Transverse colon (tissue), 4 donors: ENCODE results near the gene RGS9BP. TPM values are rescaled to one million over a fixed set of nuclear protein-coding genes. Genes with fewer than 3 reads are reported as not detected.

Experiments
- DNase-seq: peaks from one replicate; pipeline ENCODE4 v3.0.0-alpha.2; 2019
- H3K27ac ChIP-seq, 4 donors: fragments of 200-600 bp; sonication (generic); 2 replicates each; pipeline ENCODE4 v1.5.1; 2016 to 2018; ENCODE audit warnings: inconsistent platforms in 4 of 4
- H3K27me3 ChIP-seq: fragments of 200-600 bp; sonication (generic); 2 replicates; pipeline ENCODE4 v1.5.1; 2017; ENCODE audit warnings: inconsistent platforms
- H3K36me3 ChIP-seq, 4 donors: fragments of 200-600 bp; sonication (generic); 2 replicates each; pipeline ENCODE4 v1.5.1; 2017 to 2019; ENCODE audit warnings: inconsistent platforms in 4 of 4
- H3K4me1 ChIP-seq, 4 donors: fragments of 200-600 bp; sonication (generic); 2 replicates each; pipeline ENCODE4 v1.5.1; 2017 to 2020; ENCODE audit warnings: inconsistent platforms in 4 of 4
- H3K4me3 ChIP-seq, 4 donors: fragments of 200-600 bp; sonication (generic); 1 replicate in 1 of 4; 2 replicates in 3 of 4; pipeline versions ENCODE4 v1.5.1 to v1.6.1; 2017 to 2019; ENCODE audit warnings: inconsistent platforms in 4 of 4
- H3K9me3 ChIP-seq, 2 donors: fragments of 200-600 bp; sonication (generic); 2 replicates each; pipeline ENCODE4 v1.5.1; 2017 to 2019; ENCODE audit warnings: inconsistent platforms in 2 of 2
- CTCF ChIP-seq, 5 experiments: fragments of 200-600 bp in 3 of 5; fragments of 450-650 bp in 2 of 5; sonication (generic) in 3 of 5; IDR thresholded peaks; 1 replicate in 2 of 5; 2 replicates in 3 of 5; pipeline ENCODE4 v1.5.1; 2016 to 2017; ENCODE audit warnings: antibody characterized with exemption in 5 of 5, inconsistent platforms in 3 of 5, mild to moderate bottlenecking in 2 of 5, moderate library complexity in 1 of 5
- EP300 ChIP-seq: sonication (generic); formaldehyde crosslinking; IDR thresholded peaks from one replicate; pipeline ENCODE4 v1.6.1; 2017; ENCODE audit warnings: antibody characterized with exemption, low read depth
- POLR2A ChIP-seq: fragments of 450-650 bp; IDR thresholded peaks from one replicate; pipeline ENCODE4 v1.6.1; 2016; ENCODE audit warnings: antibody characterized with exemption, mild to moderate bottlenecking, moderate library complexity
- POLR2AphosphoS5 ChIP-seq, 3 donors: sonication (generic); formaldehyde crosslinking; IDR thresholded peaks; one replicate each; pipeline ENCODE4 v1.6.1; 2016; ENCODE audit warnings: antibody characterized with exemption in 3 of 3
- WGBS, 2 donors: methylation state at CpG; one replicate each; pipeline ENCODE4 v1.1.5; 2018; ENCODE audit warnings: low coverage in 1 of 2; 5-methylcytosine and 5-hydroxymethylcytosine counted together
- in situ Hi-C, 4 donors: fragments of 200-750 bp; cut with MboI; loops; one replicate each; pipeline versions ENCODE4 v1.15.0 to v1.15.1; 2017; ENCODE audit warnings: low sequenced_read_pairs in 3 of 4, low pct_ligation_motif_present in 1 of 4, low pct_unique_long_range_greater_than_20kb in 1 of 4
- intact Hi-C: fragments of 100-400 bp; cut with DNase I; formaldehyde crosslinking; loops from one replicate; pipeline ENCODE4 v1.15.1; 2023; ENCODE audit warnings: low total_unique reads
- total RNA-seq, 4 donors: library from RNA; depleted of rRNA; stranded (reverse); fragments of >200 nt; gene quantifications; one replicate each; pipeline ENCODE4 v1.1.0, GENCODE V29; 2016

RGS9BP gene
- total RNA-seq, 4 donors from 2014 or later, result 0.14 to 0.60 (median 0.16) TPM; not detected in 1

- 93% methylated on average over 15 of the region's 15 CpGs; no CpG with 5 or more reads in 1 of the 2 donors for WGBS, 2 donors
- intact Hi-C loops, result no loop called here
- Histone ChIP-seq H3K4me3 (no peak overlapping the region), H3K36me3 (peaks cover 0 to 36% (median 13%) of the 10 kb centered on the region in 4 donors), H3K27me3 (no peaks in the 10 kb centered on the region), H3K9me3 (no peaks in the 10 kb centered on the region), H3K4me1 (no peaks in the 10 kb centered on the region), H3K27ac (no peak overlapping the region)
- TF ChIP-seq POLR2AphosphoS5 (IDR thresholded peaks at IDR 0.05) (no peak), POLR2A (no peak)
- in situ Hi-C loops, result no loop called here
- no peak for DNase-seq
These were observed 44.3 kb upstream of the RGS9BP start for GRCh38 chr19:32631381-32631780.

- in situ Hi-C loops, result no loop called here
- intact Hi-C loops, result no loop called here
- Histone ChIP-seq H3K4me3 (no peak overlapping the region), H3K27me3 (no peaks in the 10 kb centered on the region), H3K4me1 (no peaks in the 10 kb centered on the region), H3K9me3 (no peaks in the 10 kb centered on the region), H3K27ac (no peak overlapping the region), H3K36me3 (peaks cover 0 to 29% (median 12%) of the 10 kb centered on the region in 4 donors)
- TF ChIP-seq CTCF (IDR thresholded peaks at IDR 0.05) (no peak), POLR2AphosphoS5 (IDR thresholded peaks at IDR 0.05) (no peak)
- WGBS, 2 donors, result 97% methylated on average over 14 of the region's 14 CpGs; no CpG with 5 or more reads in 1 of the 2 donors
- DNase-seq, result no peak
These were observed 38.2 kb upstream of the RGS9BP start for GRCh38 chr19:32637480-32637879.

GRCh38 chr19:32638625-32639024 is 37.0 kb upstream of the RGS9BP start:
- WGBS, 2 donors, result 97% methylated on average over 12 of the region's 13 CpGs; no CpG with 5 or more reads in 1 of the 2 donors
- Histone ChIP-seq H3K36me3 (peaks cover 0 to 32% (median 14%) of the 10 kb centered on the region in 4 donors), H3K4me3 (no peak overlapping the region), H3K9me3 (no peaks in the 10 kb centered on the region), H3K27ac (no peak overlapping the region), H3K4me1 (no peaks in the 10 kb centered on the region), H3K27me3 (no peaks in the 10 kb centered on the region)
- TF ChIP-seq POLR2A, result no peak
- TF ChIP-seq CTCF (IDR thresholded peaks at IDR 0.05), result no peak
- DNase-seq, result no peak
- in situ Hi-C loops (no loop called here), intact Hi-C loops (no loop called here)

- Histone ChIP-seq H3K36me3 (peaks cover 0 to 51% (median 22%) of the 10 kb centered on the region in 4 donors), H3K4me1 (no peaks in the 10 kb centered on the region), H3K9me3 (no peaks in the 10 kb centered on the region), H3K27ac (no peak overlapping the region), H3K4me3 (no peak overlapping the region), H3K27me3 (no peaks in the 10 kb centered on the region)
- WGBS, 2 donors, result 80 to 91% methylated on average over 1 to 12 of the region's 12 CpGs
- TF ChIP-seq EP300 (no peak), CTCF (IDR thresholded peaks at IDR 0.05) (no peak), POLR2AphosphoS5 (IDR thresholded peaks at IDR 0.05) (no peak), POLR2A (no peak)
- in situ Hi-C loops, result no loop called here
- intact Hi-C loops, result no loop called here
- peak; percentile 15 for DNase-seq
These were observed 32.9 kb upstream of the RGS9BP start for GRCh38 chr19:32642771-32643170.

GRCh38 chr19:32646556-32646955 is 29.1 kb upstream of the RGS9BP start:
- Histone ChIP-seq H3K9me3 (no peaks in the 10 kb centered on the region), H3K4me1 (peaks cover 0 to 2% (median under 1%) of the 10 kb centered on the region in 4 donors), H3K36me3 (peaks cover 0 to 48% (median 19%) of the 10 kb centered on the region in 4 donors), H3K27me3 (no peaks in the 10 kb centered on the region), H3K4me3 (no peak overlapping the region), H3K27ac (no peak overlapping the region)
- TF ChIP-seq POLR2A (no peak), EP300 (no peak), CTCF (IDR thresholded peaks at IDR 0.05) (no peak), POLR2AphosphoS5 (IDR thresholded peaks at IDR 0.05) (no peak)
- DNase-seq, result no peak
- intact Hi-C loops (no loop called here), in situ Hi-C loops (no loop called here)
- WGBS, 2 donors, result 74 to 93% methylated on average over 3 to 6 of the region's 6 CpGs
